H1 (cell line): Measurements from ENCODE around the gene CHST11. TPM values are rescaled to one million over a fixed set of nuclear protein-coding genes. Genes with fewer than 3 reads are reported as not detected.

ENCODE experiments used
- GABPA ChIP-seq: IDR thresholded peaks from 2 replicates; pipeline ENCODE4 v1.6.1; 2011; ENCODE audit warnings: mild to moderate bottlenecking, low read length, moderate library complexity, borderline replicate concordance; ENCODE audit not compliant: insufficient read depth
- JUND ChIP-seq: IDR thresholded peaks from 2 replicates; pipeline ENCODE4 v1.6.1; 2011; ENCODE audit warnings: mild to moderate bottlenecking, improper control_type of control experiment, low read length
- KDM1A ChIP-seq: fragments of 200-600, 300-600 bp; sonication (generic); IDR thresholded peaks from 2 replicates; pipeline ENCODE4 v1.7.1; 2016; ENCODE audit warnings: mild to moderate bottlenecking, low read length, borderline replicate concordance
- NANOG ChIP-seq: IDR thresholded peaks from 2 replicates; pipeline ENCODE4 v1.6.1; 2011; ENCODE audit warnings: low read length, low read depth, mild to moderate bottlenecking, inconsistent platforms; ENCODE audit not compliant: insufficient read depth, poor library complexity, severe bottlenecking
- NRF1 ChIP-seq: IDR thresholded peaks from 2 replicates; pipeline ENCODE4 v1.6.1; 2011; ENCODE audit warnings: mild to moderate bottlenecking, low read depth, low read length, improper control_type of control experiment
- PHF8 ChIP-seq: fragments of 200-600 bp; sonication (generic); conservative IDR thresholded peaks from 2 replicates; pipeline ENCODE4 v1.7.1; 2012; ENCODE audit warnings: low read depth, mild to moderate bottlenecking, inconsistent platforms, low read length, moderate library complexity
- TAF1 ChIP-seq: IDR thresholded peaks from 2 replicates; pipeline ENCODE4 v1.6.1; 2011; ENCODE audit warnings: mild to moderate bottlenecking, low read depth, low read length
- TCF12 ChIP-seq: IDR thresholded peaks from 2 replicates; pipeline ENCODE4 v1.6.1; 2011; ENCODE audit warnings: low read depth, mild to moderate bottlenecking, low read length
- USF2 ChIP-seq: IDR thresholded peaks from 2 replicates; pipeline ENCODE4 v1.6.1; 2011; ENCODE audit warnings: low read length, improper control_type of control experiment
- polyA plus RNA-seq, 7 experiments: library from polyadenylated mRNA; depleted of rRNA in 3 of 7; stranded (reverse) in 5 of 7; unstranded in 2 of 7; fragments of >200 nt in 5 of 7; fragments of 200-250 nt in 2 of 7; gene quantifications; 1 replicate in 5 of 7; 2 replicates in 1 of 7; 4 replicates in 1 of 7; pipeline versions ENCODE4 v1.2.1 to v1.2.3, GENCODE V29; 2011 to 2013; ENCODE audit warnings: missing spikeins in 2 of 7, mixed read lengths in 2 of 7
- total RNA-seq: library from RNA; stranded (reverse); fragmentation: NEBNext Ultra II Directional; extraction: Animal tissue kit (Norgen Biotek cat#: 25700); gene quantifications from 2 replicates; pipeline ENCODE4 v1.2.1, GENCODE V29; 2021
- TF ChIP-seq, protein P1 (sequence below): fragments of 300-600 bp; sonication (generic); IDR thresholded peaks from 2 replicates; pipeline ENCODE4 v1.7.1; 2012; ENCODE audit warnings: low read length, moderate library complexity, mild to moderate bottlenecking, inconsistent platforms; ENCODE audit not compliant: insufficient replicate concordance

The CHST11 gene
- total and polyA plus RNA-seq, 2 of the 8 experiments (the other 6 are each of a cell fraction or from before 2014, with no cell fraction given) = 14.4 to 20.8 TPM

- TF ChIP-seq, protein P1, sequence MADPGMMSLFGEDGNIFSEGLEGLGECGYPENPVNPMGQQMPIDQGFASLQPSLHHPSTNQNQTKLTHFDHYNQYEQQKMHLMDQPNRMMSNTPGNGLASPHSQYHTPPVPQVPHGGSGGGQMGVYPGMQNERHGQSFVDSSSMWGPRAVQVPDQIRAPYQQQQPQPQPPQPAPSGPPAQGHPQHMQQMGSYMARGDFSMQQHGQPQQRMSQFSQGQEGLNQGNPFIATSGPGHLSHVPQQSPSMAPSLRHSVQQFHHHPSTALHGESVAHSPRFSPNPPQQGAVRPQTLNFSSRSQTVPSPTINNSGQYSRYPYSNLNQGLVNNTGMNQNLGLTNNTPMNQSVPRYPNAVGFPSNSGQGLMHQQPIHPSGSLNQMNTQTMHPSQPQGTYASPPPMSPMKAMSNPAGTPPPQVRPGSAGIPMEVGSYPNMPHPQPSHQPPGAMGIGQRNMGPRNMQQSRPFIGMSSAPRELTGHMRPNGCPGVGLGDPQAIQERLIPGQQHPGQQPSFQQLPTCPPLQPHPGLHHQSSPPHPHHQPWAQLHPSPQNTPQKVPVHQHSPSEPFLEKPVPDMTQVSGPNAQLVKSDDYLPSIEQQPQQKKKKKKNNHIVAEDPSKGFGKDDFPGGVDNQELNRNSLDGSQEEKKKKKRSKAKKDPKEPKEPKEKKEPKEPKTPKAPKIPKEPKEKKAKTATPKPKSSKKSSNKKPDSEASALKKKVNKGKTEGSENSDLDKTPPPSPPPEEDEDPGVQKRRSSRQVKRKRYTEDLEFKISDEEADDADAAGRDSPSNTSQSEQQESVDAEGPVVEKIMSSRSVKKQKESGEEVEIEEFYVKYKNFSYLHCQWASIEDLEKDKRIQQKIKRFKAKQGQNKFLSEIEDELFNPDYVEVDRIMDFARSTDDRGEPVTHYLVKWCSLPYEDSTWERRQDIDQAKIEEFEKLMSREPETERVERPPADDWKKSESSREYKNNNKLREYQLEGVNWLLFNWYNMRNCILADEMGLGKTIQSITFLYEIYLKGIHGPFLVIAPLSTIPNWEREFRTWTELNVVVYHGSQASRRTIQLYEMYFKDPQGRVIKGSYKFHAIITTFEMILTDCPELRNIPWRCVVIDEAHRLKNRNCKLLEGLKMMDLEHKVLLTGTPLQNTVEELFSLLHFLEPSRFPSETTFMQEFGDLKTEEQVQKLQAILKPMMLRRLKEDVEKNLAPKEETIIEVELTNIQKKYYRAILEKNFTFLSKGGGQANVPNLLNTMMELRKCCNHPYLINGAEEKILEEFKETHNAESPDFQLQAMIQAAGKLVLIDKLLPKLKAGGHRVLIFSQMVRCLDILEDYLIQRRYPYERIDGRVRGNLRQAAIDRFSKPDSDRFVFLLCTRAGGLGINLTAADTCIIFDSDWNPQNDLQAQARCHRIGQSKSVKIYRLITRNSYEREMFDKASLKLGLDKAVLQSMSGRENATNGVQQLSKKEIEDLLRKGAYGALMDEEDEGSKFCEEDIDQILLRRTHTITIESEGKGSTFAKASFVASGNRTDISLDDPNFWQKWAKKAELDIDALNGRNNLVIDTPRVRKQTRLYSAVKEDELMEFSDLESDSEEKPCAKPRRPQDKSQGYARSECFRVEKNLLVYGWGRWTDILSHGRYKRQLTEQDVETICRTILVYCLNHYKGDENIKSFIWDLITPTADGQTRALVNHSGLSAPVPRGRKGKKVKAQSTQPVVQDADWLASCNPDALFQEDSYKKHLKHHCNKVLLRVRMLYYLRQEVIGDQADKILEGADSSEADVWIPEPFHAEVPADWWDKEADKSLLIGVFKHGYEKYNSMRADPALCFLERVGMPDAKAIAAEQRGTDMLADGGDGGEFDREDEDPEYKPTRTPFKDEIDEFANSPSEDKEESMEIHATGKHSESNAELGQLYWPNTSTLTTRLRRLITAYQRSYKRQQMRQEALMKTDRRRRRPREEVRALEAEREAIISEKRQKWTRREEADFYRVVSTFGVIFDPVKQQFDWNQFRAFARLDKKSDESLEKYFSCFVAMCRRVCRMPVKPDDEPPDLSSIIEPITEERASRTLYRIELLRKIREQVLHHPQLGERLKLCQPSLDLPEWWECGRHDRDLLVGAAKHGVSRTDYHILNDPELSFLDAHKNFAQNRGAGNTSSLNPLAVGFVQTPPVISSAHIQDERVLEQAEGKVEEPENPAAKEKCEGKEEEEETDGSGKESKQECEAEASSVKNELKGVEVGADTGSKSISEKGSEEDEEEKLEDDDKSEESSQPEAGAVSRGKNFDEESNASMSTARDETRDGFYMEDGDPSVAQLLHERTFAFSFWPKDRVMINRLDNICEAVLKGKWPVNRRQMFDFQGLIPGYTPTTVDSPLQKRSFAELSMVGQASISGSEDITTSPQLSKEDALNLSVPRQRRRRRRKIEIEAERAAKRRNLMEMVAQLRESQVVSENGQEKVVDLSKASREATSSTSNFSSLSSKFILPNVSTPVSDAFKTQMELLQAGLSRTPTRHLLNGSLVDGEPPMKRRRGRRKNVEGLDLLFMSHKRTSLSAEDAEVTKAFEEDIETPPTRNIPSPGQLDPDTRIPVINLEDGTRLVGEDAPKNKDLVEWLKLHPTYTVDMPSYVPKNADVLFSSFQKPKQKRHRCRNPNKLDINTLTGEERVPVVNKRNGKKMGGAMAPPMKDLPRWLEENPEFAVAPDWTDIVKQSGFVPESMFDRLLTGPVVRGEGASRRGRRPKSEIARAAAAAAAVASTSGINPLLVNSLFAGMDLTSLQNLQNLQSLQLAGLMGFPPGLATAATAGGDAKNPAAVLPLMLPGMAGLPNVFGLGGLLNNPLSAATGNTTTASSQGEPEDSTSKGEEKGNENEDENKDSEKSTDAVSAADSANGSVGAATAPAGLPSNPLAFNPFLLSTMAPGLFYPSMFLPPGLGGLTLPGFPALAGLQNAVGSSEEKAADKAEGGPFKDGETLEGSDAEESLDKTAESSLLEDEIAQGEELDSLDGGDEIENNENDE = no peak
- TF ChIP-seq PHF8 = no peak
- TF ChIP-seq JUND = no peak
- no peak for TF ChIP-seq KDM1A
- TF ChIP-seq TCF12 = no peak
- no peak for TF ChIP-seq TAF1
- TF ChIP-seq NANOG = no peak
- TF ChIP-seq USF2 = no peak
- no peak for TF ChIP-seq NRF1
- no peak for TF ChIP-seq GABPA
- TF ChIP-seq, all 59 proteins: peak for 0
These were observed 24.2 kb downstream of the CHST11 start (continued) for GRCh38 chr12:104480826-104481440.
